CD1c-positive myeloid dendritic cell (primary cell): Measurements from ENCODE around the gene AGR2.
"Not testable (repeated sequence)": the region's sequence is repeated elsewhere in the genome, so short reads cannot be mapped to it uniquely, and the experiment has no call there.

ENCODE experiments used
- DNase-seq: peaks from one replicate; pipeline ENCODE4 v3.0.0-alpha.2; 2016; ENCODE audit errors: extremely low spot score

Gene AGR2

DNA sequence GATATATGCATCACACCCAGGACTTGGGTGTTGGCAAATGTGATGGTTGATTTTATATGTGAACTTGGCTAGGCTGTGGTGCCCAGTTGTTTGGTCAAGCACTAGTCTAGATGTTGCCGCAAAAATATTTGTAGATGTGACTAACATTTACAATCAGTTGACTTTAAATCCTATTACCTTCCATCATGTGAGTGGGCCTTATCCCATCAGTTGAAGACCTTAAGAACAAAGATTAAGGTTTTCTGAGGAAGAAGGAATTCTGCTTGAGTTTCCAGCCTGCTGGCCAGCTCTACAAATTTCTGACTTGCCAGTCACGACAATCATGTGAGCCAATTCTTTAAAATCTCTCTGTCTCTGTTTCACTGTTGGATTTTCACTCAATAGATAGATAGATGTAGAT, 30.9 kb downstream of the AGR2 start:
- no peak for DNase-seq

DNA sequence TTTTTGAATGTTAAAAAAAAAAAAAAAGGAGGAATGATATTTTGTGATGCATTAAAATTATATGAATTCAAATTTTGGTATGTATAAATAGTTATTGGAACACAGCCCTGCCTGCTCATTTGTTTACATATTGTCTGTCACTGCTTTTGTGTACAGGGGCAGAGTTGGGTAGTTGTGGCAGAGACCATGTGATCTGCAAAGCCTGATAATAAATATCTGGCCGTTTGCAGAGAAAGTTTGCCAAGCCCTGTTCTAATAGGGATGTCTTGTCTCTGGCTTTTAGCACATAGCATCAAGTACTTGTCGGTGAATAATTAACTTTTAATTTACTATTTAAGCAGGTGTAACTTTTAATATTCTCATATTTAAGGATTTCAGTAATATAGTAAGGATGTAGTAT, 31.5 kb downstream of the AGR2 start:
- DNase-seq, result no peak

GRCh38 chr7:16770657-16771329, 34.0 kb downstream of the AGR2 start:
- no peak for DNase-seq

- not testable (repeated sequence) for DNase-seq
Observed at GRCh38 chr7:16769994-16770393, 34.8 kb downstream of the AGR2 start.

DNA sequence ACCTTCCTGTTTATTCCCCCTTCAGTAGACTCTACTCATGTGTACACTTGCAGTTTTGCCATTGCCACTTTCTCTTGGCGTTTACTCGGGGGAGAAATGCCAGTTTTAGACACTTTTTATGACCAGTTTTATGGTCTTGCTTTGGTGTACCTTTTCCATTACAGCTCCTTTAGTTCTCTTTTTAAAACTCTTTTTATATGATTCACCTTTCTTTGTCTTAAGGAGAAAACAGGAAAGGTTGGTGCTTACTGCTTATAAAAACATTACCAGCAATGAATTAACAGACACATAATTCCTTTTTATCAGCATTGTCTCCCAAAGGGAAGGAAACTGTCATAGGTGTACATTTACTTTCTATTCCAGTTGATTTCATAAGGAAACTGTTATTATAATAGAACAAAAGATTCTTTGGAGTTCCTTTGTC, 39.4 kb downstream of the AGR2 start:
- no peak for DNase-seq

GRCh38 chr7:16764942-16765341, 39.9 kb downstream of the AGR2 start:
- no peak for DNase-seq

GRCh38 chr7:16762177-16762576, 42.6 kb downstream of the AGR2 start:
- DNase-seq, result no peak

- no peak for DNase-seq
Observed at GRCh38 chr7:16759840-16760239, 45.0 kb downstream of the AGR2 start.

DNA sequence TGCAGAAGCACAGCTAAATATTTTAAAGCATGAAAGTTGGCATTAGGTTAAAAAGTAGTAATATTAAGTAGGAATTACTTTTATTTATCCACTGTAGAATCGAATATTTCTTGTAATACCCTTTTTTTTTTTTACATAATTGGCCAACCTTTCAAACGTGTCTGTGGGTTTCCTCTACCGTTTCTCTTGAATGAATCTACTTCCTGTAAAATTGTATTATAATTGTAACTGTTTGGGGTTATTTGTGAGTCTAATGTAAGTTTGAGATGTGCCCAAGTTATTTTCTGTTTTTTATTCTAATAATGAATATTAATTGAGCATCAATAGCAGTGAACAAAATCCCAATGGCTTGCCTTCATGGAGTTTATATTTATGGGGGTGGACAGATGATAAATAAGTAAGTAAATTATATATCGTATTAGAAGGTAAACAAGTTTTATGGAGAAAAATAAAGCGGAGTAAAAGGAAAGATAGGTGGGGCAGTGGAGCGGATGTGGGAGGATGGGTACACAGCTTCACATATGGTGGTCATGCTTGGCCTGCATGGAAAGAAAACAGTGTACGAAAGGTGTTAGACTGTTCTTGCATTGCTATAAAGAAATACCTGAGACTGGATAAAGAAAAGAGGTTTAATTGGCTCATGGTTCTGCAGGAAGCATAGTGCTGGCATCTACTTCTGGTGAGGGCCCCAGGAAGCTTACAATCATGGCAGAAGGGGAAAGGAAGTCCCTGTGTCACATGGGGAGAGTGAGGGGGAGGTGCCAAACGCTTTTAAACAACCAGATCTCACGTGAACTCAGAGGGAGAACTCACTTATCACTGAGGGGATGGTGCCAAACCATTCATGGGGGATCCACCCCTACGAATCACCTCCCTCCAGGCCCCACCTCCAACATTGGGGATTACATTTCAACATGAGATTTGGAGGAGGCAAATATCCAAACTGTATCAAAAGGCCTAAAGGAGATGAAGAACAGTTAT, 45.9 kb downstream of the AGR2 start:
- no peak for DNase-seq

- DNase-seq, result no peak
Observed at GRCh38 chr7:16758036-16758435, 46.8 kb downstream of the AGR2 start.

- DNase-seq, result no peak
Observed at GRCh38 chr7:16755397-16755796, 49.4 kb downstream of the AGR2 start.

DNA sequence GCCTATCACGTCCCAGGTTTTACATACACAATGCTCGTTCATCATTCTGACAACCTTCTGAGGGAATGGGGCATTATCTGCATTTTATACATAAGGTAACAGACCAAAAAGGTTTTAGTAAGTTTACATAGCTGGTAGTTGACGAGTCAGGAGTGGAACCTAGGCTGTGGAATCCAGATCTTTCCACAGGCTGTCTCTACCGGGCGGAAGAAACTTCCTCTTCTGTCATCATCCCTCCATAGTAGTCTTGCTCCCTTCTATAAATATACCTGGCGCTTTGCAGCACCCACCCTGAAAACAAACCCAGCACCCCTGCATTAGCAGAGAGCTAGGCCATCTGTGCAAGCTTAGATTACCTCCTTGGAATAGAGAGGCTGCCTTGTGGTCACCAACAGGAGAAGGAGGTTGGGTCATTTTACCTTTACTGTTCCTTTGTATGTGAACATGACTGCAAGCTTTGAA, 49.9 kb downstream of the AGR2 start:
- no peak for DNase-seq

DNA sequence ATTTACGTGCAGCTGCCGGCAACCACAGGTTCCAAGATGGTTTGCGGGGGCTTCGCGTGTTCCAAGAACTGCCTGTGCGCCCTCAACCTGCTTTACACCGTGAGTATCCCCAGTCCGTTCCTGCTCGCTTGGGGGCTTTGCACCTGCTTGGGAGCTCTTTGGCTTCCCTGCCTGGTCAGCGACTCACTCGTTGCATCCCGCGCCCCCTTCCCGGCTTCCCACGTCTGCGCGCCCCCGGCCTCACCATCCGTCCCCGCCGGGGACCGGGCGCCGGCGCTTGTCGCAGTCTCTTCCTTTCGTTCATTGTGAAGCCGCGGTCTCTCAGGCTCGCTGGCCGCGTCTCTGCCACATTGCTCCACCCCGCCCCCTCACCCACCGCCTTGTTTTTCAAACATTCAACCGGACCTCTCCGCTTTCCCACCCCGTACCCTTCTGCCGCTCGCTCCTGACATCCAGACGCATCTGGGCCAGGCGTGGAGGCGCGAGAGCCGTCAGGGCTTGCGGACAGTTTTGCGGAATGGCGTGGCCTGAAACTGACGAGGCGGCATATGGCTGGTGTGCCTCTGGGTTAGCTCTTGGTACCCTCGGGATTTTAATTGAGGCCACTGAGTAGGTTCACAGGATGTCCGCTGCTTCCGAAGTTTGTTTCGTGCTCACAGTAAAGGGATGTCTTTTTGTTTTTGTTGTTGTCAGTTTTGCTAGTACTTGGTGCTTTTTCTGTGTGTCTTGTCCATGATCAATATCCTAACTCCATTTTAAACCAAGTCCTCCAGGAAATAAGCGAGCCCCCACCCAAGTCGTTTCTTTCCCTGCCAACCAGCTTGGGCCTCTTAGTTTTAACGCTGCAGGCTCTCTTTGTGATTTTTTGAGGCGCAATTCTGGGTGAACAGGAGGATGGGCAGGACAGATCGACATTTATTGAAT, 50.6 kb downstream of the AGR2 start:
- peak; percentile 23 for DNase-seq

GRCh38 chr7:16753102-16753931, 51.5 kb downstream of the AGR2 start, which contains the start of gene TSPAN13:
TSS of gene TSPAN13 (plus strand) at chr7:16753755. CDS start at chr7:16753968, 213 bp downstream.
- peak; percentile 69 for DNase-seq

DNA sequence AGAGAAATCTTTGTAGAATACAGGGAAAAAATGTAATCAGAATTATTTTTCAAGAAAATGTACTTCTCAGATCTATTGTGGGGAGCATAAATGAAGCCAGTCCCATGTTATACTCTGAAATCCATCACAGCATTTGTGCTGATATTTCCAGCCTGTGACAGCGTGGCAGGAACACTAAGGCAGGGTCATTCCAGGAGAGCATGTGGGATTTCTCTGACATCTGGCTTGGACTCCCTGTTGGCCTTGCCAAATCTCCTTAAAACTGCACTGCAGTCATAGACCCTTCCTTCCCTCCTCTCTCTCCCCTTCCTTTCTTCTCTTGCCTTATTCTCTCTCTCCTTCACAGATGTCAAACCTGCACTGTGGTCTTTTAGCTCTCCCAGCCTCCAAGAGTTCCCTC, 57.7 kb downstream of the AGR2 start:
- no peak for DNase-seq

GRCh38 chr7:16745645-16746044, 59.2 kb downstream of the AGR2 start:
- DNase-seq, result no peak

DNA sequence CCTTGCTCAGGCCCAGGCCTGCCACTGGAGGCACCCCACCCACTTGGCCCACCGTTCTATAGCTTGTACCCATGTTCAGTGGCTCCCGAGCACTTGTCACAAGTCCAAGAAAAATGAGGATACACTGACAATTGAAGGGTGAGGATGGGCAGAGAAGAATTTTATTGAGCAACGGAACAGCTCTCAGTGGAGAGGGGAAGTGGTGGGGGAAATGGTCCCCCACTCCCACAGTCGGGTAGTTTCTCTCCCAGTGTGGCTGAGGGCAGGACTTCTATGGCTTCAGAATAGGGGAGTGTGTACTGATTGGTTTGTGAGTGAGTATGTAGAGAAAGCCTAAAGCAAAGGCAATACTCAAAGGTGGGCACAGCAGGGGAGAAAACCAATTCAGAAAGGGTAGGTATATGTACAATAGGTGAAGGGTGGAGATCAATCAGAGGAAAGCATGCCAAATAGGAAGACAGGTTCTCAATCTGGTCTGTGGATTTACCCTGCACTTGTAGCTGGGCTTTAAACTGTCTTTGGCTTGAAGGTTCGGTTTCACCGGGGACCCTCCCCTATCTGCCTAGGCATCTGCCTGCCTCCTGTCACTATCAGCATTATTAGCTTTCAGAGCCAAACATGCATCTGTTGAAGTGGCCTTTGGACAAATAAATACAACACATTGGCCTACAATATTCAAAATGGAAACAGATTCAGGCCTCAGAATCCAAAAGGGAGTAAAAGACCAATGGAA, 60.1 kb downstream of the AGR2 start:
- DNase-seq, result no peak

GRCh38 chr7:16743236-16743635, 61.6 kb downstream of the AGR2 start:
- no peak for DNase-seq

DNA sequence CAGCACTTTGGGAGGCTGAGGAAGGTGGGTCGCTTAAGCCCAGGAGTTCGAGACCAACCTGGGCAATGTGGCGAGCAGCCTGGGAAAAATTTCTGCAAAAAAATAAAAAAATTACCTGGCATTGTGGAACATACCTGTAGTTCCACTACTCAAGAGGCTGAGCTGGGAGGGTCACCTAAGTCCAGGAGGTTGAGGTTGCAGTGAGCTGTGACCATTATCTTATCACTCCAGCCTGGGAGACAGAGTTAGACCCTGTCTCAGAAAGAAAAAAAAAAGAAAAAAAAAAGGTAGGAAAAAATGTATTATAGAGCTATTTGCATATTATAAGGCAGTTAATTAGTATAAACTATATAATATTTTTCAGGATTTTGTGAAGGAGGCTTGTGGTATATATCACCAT, 62.3 kb downstream of the AGR2 start:
- DNase-seq, result no peak
